Cerebellar nuclear complex (tissue), 1 donor: ENCODE results near the gene NRM.
"Not testable (repeated sequence)": the region's sequence is repeated elsewhere in the genome, so short reads cannot be mapped to it uniquely, and the experiment has no call there.

Source experiments
- DNase-seq, 2 experiments: peaks; one replicate each; lab custom pipeline; 2025; lab: John Stamatoyannopoulos, UW

Gene NRM

GRCh38 chr6:30690403-30691207 is at the start of gene NRM:
NRM (minus strand) TSS chr6:30690984; CDS start chr6:30690974, 10 bp downstream.
- peak in 1 of 2 experiments; percentile 21 for DNase-seq

- DNase-seq: no peak
These were observed 49.7 kb upstream of the NRM start for GRCh38 chr6:30740540-30740870.

- DNase-seq: no peak
These were observed 47.7 kb upstream of the NRM start for GRCh38 chr6:30738532-30738931.

GRCh38 chr6:30735668-30736314 is 45.0 kb upstream of the NRM start:
- no peak for DNase-seq

- no peak for DNase-seq
These were observed 41.6 kb upstream of the NRM start for GRCh38 chr6:30732237-30732943.

- DNase-seq: no peak
These were observed 40.0 kb upstream of the NRM start for GRCh38 chr6:30730601-30731435.

- no peak for DNase-seq
These were observed 37.3 kb upstream of the NRM start for GRCh38 chr6:30727920-30728553.

- no peak for DNase-seq
These were observed 36.0 kb upstream of the NRM start for GRCh38 chr6:30726506-30727413.

- no peak for DNase-seq
These were observed 35.1 kb upstream of the NRM start for GRCh38 chr6:30725713-30726505.

GRCh38 chr6:30724906-30725667 is 34.3 kb upstream of the NRM start:
- DNase-seq: no peak

- not testable (repeated sequence) for DNase-seq
These were observed 33.3 kb upstream of the NRM start for GRCh38 chr6:30723843-30724741.

GRCh38 chr6:30723159-30723842 is 32.5 kb upstream of the NRM start:
- not testable (repeated sequence) for DNase-seq

GRCh38 chr6:30722280-30723112 is 31.7 kb upstream of the NRM start:
- DNase-seq: peak in 1 of 2 experiments; percentile 65

GRCh38 chr6:30722025-30722279 is 31.2 kb upstream of the NRM start:
- not testable (repeated sequence) for DNase-seq

GRCh38 chr6:30721198-30722024 is 30.6 kb upstream of the NRM start:
- no peak for DNase-seq

GRCh38 chr6:30720738-30721197 is 30.0 kb upstream of the NRM start:
- no peak for DNase-seq
